GM13976 (cell line): Measurements from ENCODE around the gene LARP4B.
A peak's percentile ranks its signal among the peaks of the same experiment; 100 is the strongest.

Source experiments
- DNase-seq: peaks from one replicate; pipeline ENCODE4 v3.0.0; 2012; ENCODE audit warnings: low spot score
- CTCF ChIP-seq: IDR thresholded peaks from 2 replicates; pipeline ENCODE4 v1.5.1; 2012; ENCODE audit warnings: borderline replicate concordance, mild to moderate bottlenecking; ENCODE audit not compliant: insufficient read depth; ENCODE audit errors: extremely low read depth, missing control alignments, control extremely low read depth
- in situ Hi-C: fragments of 300-500 bp; cut with MboI; formaldehyde crosslinking; loops from one replicate; pipeline ENCODE4 v1.12.0; 2022; ENCODE audit warnings: low sequenced_read_pairs, mixed read lengths, inconsistent platforms; ENCODE audit not compliant: unreplicated experiment

Gene LARP4B

GRCh38 chr10:777913-778479 is 153.5 kb downstream of the LARP4B start:
- in situ Hi-C loops, result loop anchor here (25.0 kb wide), 1 partner anchor 266 kb away; no protein-coding TSS in a partner anchor
- no peak for TF ChIP-seq CTCF
- peak; percentile 30 for DNase-seq

- in situ Hi-C loops, result loop anchor here (25.0 kb wide), 1 partner anchor 264 kb away; no protein-coding TSS in a partner anchor
- no peak for TF ChIP-seq CTCF
- peak; percentile 21 for DNase-seq
These were observed 154.7 kb downstream of the LARP4B start for GRCh38 chr10:776772-777171.

- no peak for TF ChIP-seq CTCF
- DNase-seq, result peak; percentile 29
- in situ Hi-C loops, result loop anchor here (25.0 kb wide), 1 partner anchor 263 kb away; no protein-coding TSS in a partner anchor
These were observed 156.0 kb downstream of the LARP4B start for GRCh38 chr10:775245-776075.

- in situ Hi-C loops, result loop anchor here (25.0 kb wide), 1 partner anchor 262 kb away; no protein-coding TSS in a partner anchor
- no peak for TF ChIP-seq CTCF
- peak; percentile 21 for DNase-seq
These were observed 156.8 kb downstream of the LARP4B start for GRCh38 chr10:774661-775244.

- no peak for TF ChIP-seq CTCF
- in situ Hi-C loops, result no loop called here
- DNase-seq, result peak; percentile 22
These were observed 157.3 kb downstream of the LARP4B start for GRCh38 chr10:774223-774622.

GRCh38 chr10:773562-774161 is 157.8 kb downstream of the LARP4B start:
- no peak for TF ChIP-seq CTCF
- in situ Hi-C loops, result no loop called here
- DNase-seq, result peak; percentile 23
